Measurements from ENCODE around the gene EPN1.

Gene EPN1

GRCh38 chr19:55652311-55653128 is 22.5 kb upstream of the EPN1 start:
- H3K4me1 Mint-ChIP-seq (ENCODE audit: low read depth) = peaks cover 40% of the 10 kb centered on the region

GRCh38 chr19:55653651-55654322 is 21.2 kb upstream of the EPN1 start:
- Mint-ChIP-seq H3K4me3 (peak overlapping the region; percentile 93), H3K4me1 (ENCODE audit: low read depth) (peaks cover 45% of the 10 kb centered on the region), H3K27ac (peak overlapping the region; percentile 98), H3K27me3 (no peaks in the 10 kb centered on the region), H3K36me3 (ENCODE audit: low read depth) (peaks cover 59% of the 10 kb centered on the region), H3K9me3 (no peaks in the 10 kb centered on the region)
- DNase-seq = peak; percentile 98

More at GRCh38 chr19:55652311-55653128, 22.5 kb upstream of the EPN1 start:
- no peak for DNase-seq
- H3K27me3 Mint-ChIP-seq = no peaks in the 10 kb centered on the region
- H3K9me3 Mint-ChIP-seq = no peaks in the 10 kb centered on the region
- peaks cover 51% of the 10 kb centered on the region for H3K36me3 Mint-ChIP-seq (ENCODE audit: low read depth)
- H3K27ac Mint-ChIP-seq = peak overlapping the region; percentile 66
- H3K4me3 Mint-ChIP-seq = peak overlapping the region; percentile 38

- Mint-ChIP-seq H3K27me3 (no peaks in the 10 kb centered on the region), H3K36me3 (ENCODE audit: low read depth) (peaks cover 64% of the 10 kb centered on the region), H3K27ac (peak overlapping the region; percentile 98), H3K9me3 (no peaks in the 10 kb centered on the region), H3K4me3 (peak overlapping the region; percentile 93), H3K4me1 (ENCODE audit: low read depth) (peaks cover 44% of the 10 kb centered on the region)
- DNase-seq = no peak
These were observed 20.6 kb upstream of the EPN1 start for GRCh38 chr19:55654323-55654867.

- H3K9me3 Mint-ChIP-seq = no peaks in the 10 kb centered on the region
- peaks cover 44% of the 10 kb centered on the region for H3K4me1 Mint-ChIP-seq (ENCODE audit: low read depth)
- peaks cover 66% of the 10 kb centered on the region for H3K36me3 Mint-ChIP-seq (ENCODE audit: low read depth)
- peak within 1 kb of the TSS; percentile 98 for H3K27ac Mint-ChIP-seq
- H3K27me3 Mint-ChIP-seq = no peaks in the 10 kb centered on the region
- peak; percentile 98 for DNase-seq
- H3K4me3 Mint-ChIP-seq = peak within 1 kb of the TSS; percentile 93
These were observed 20.0 kb upstream of the EPN1 start, which contains the start of gene U2AF2 for GRCh38 chr19:55654868-55655647. Gene U2AF2 (plus strand): TSS chr19:55655035. CDS start chr19:55655105, 70 bp downstream.

- H3K27me3 Mint-ChIP-seq = no peaks in the 10 kb centered on the region
- peaks cover 72% of the 10 kb centered on the region for H3K36me3 Mint-ChIP-seq (ENCODE audit: low read depth)
- peak overlapping the region; percentile 93 for H3K4me3 Mint-ChIP-seq
- no peaks in the 10 kb centered on the region for H3K9me3 Mint-ChIP-seq
- peaks cover 44% of the 10 kb centered on the region for H3K4me1 Mint-ChIP-seq (ENCODE audit: low read depth)
- no peak for DNase-seq
- peak overlapping the region; percentile 98 for H3K27ac Mint-ChIP-seq
These were observed 19.4 kb upstream of the EPN1 start for GRCh38 chr19:55655648-55656040.

- DNase-seq = no peak
- no peaks in the 10 kb centered on the region for H3K27me3 Mint-ChIP-seq
- H3K36me3 Mint-ChIP-seq (ENCODE audit: low read depth) = peaks cover 76% of the 10 kb centered on the region
- H3K4me1 Mint-ChIP-seq (ENCODE audit: low read depth) = peaks cover 41% of the 10 kb centered on the region
- no peaks in the 10 kb centered on the region for H3K9me3 Mint-ChIP-seq
- H3K27ac Mint-ChIP-seq = peak overlapping the region; percentile 98
- H3K4me3 Mint-ChIP-seq = peak overlapping the region; percentile 93
These were observed 18.5 kb upstream of the EPN1 start for GRCh38 chr19:55656552-55656951.

GRCh38 chr19:55656988-55657747 is 17.9 kb upstream of the EPN1 start:
- peak overlapping the region; percentile 98 for H3K27ac Mint-ChIP-seq
- DNase-seq = no peak
- peak overlapping the region; percentile 93 for H3K4me3 Mint-ChIP-seq
- H3K36me3 Mint-ChIP-seq (ENCODE audit: low read depth) = peaks cover 78% of the 10 kb centered on the region
- no peaks in the 10 kb centered on the region for H3K9me3 Mint-ChIP-seq
- H3K27me3 Mint-ChIP-seq = no peaks in the 10 kb centered on the region
- peaks cover 44% of the 10 kb centered on the region for H3K4me1 Mint-ChIP-seq (ENCODE audit: low read depth)

GRCh38 chr19:55658846-55659459 is 16.1 kb upstream of the EPN1 start:
- DNase-seq = no peak
- H3K36me3 Mint-ChIP-seq (ENCODE audit: low read depth) = peaks cover 88% of the 10 kb centered on the region
- peak overlapping the region; percentile 98 for H3K27ac Mint-ChIP-seq
- H3K4me1 Mint-ChIP-seq (ENCODE audit: low read depth) = peaks cover 49% of the 10 kb centered on the region
- peak overlapping the region; percentile 93 for H3K4me3 Mint-ChIP-seq
- no peaks in the 10 kb centered on the region for H3K9me3 Mint-ChIP-seq
- H3K27me3 Mint-ChIP-seq = no peaks in the 10 kb centered on the region

- Mint-ChIP-seq H3K36me3 (ENCODE audit: low read depth) (peaks cover 91% of the 10 kb centered on the region), H3K27me3 (no peaks in the 10 kb centered on the region), H3K9me3 (no peaks in the 10 kb centered on the region), H3K4me1 (ENCODE audit: low read depth) (peaks cover 50% of the 10 kb centered on the region), H3K4me3 (peak overlapping the region; percentile 50), H3K27ac (peak overlapping the region; percentile 98)
- DNase-seq = no peak
These were observed 15.2 kb upstream of the EPN1 start for GRCh38 chr19:55659822-55660221.

GRCh38 chr19:55660404-55660803 is 14.6 kb upstream of the EPN1 start:
- Mint-ChIP-seq H3K4me1 (ENCODE audit: low read depth) (peaks cover 52% of the 10 kb centered on the region), H3K36me3 (ENCODE audit: low read depth) (peaks cover 92% of the 10 kb centered on the region), H3K27me3 (no peaks in the 10 kb centered on the region), H3K27ac (peak overlapping the region; percentile 98), H3K4me3 (no peak overlapping the region), H3K9me3 (no peaks in the 10 kb centered on the region)
- no peak for DNase-seq

- no peak overlapping the region for H3K4me3 Mint-ChIP-seq
- H3K27ac Mint-ChIP-seq = peak overlapping the region; percentile 98
- H3K36me3 Mint-ChIP-seq (ENCODE audit: low read depth) = peaks cover 92% of the 10 kb centered on the region
- no peak for DNase-seq
- H3K27me3 Mint-ChIP-seq = no peaks in the 10 kb centered on the region
- no peaks in the 10 kb centered on the region for H3K9me3 Mint-ChIP-seq
- peaks cover 54% of the 10 kb centered on the region for H3K4me1 Mint-ChIP-seq (ENCODE audit: low read depth)
These were observed 14.0 kb upstream of the EPN1 start for GRCh38 chr19:55660991-55661390.

- Mint-ChIP-seq H3K27ac (peak overlapping the region; percentile 49), H3K4me3 (no peak overlapping the region), H3K4me1 (ENCODE audit: low read depth) (peaks cover 55% of the 10 kb centered on the region), H3K36me3 (ENCODE audit: low read depth) (peaks cover 92% of the 10 kb centered on the region), H3K27me3 (no peaks in the 10 kb centered on the region), H3K9me3 (no peaks in the 10 kb centered on the region)
- DNase-seq = no peak
These were observed 13.2 kb upstream of the EPN1 start for GRCh38 chr19:55661826-55662225.

GRCh38 chr19:55663846-55664536 is 11.0 kb upstream of the EPN1 start:
- H3K9me3 Mint-ChIP-seq = no peaks in the 10 kb centered on the region
- peak overlapping the region; percentile 67 for H3K27ac Mint-ChIP-seq
- peaks cover 37% of the 10 kb centered on the region for H3K4me1 Mint-ChIP-seq (ENCODE audit: low read depth)
- H3K27me3 Mint-ChIP-seq = no peaks in the 10 kb centered on the region
- DNase-seq = no peak
- no peak overlapping the region for H3K4me3 Mint-ChIP-seq
- H3K36me3 Mint-ChIP-seq (ENCODE audit: low read depth) = peaks cover 93% of the 10 kb centered on the region
